Measurements from ENCODE around the gene KCTD18.
A peak's percentile ranks its signal among the peaks of the same experiment; 100 is the strongest.

Gene KCTD18

DNA sequence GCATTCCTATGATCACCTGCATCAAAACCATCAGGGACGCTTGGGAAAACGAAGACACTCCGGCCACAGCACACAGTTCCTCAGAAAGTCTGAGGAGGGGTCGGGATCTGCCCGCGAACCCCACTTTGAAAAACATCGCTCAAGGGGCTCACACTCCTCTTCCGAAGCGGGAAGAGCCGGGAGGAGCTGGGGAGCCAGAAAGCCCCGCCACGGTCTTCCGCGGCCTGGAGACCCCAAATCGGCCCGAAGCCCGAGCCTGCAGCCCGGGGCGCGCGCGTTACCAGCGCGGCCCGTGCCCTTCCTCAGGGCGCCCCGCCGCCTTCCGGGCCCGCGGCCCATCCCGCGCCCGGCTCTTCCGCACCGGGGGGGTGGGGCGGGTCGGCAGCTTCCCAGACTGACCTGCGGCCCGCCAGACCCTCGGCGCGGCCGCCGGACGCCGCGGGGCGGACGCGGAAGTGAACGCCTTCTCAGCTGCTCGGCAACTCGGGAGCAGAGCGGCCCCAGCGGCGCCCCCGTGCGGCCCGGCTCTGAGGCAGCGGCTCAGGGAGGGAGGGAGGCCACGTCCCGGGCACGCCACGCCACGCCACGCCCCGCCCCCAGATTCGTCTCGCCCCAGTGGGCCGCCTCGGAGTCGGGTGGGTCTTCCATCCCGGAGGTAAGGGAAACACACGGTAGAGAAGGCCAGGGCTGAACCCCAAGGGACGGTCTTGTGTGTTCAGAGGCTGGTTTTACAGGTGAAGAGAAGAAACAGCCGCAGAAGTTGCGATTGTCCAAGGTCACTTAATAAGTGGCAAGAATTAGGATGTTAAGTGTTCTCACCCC, at the start of gene KCTD18:
TSS of gene KCTD18 (minus strand) at position 457 of the 822 bp plus-strand sequence. CDS start 3,052 bp downstream, outside the sequence.
- peak; percentile 7 for DNase-seq

DNA sequence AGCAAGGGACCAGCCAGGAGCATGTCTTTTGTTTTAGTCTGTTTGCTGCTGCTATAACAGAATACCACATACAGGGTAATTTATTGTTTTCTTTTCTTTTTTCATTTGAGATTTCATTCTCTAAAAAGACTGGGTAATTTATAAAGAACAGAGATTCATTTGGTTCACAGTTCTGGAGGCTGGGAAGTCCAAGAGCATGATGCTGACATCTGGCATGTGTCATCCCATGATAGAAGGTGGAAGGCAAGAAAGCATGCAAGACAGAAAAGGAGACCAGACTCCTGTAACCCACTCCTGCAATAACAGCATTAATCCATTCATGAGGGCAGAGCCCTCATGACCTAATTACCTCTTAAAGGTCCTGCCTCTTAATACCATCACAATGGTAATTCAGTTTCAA, 30.9 kb upstream of the KCTD18 start:
- no peak for DNase-seq

DNA sequence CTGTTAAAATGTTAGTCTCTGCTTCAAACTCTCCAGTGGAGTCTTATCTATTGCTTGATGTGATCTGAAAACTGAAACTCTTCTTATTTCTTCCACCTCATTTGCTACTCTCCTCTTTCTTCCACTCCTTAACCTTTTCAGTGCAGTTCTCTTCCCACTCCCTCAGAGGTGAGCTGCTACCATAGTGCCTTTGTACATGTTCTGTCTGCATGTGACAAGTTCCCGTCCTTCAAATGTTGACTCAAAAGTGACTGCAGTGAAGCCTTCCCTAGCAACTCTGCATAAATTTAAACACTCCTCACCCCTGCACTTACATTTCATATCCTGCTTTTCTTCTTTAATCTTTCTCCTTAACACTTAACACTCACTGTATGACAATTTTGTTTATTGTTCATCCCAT, 28.3 kb upstream of the KCTD18 start:
- no peak for DNase-seq

DNA sequence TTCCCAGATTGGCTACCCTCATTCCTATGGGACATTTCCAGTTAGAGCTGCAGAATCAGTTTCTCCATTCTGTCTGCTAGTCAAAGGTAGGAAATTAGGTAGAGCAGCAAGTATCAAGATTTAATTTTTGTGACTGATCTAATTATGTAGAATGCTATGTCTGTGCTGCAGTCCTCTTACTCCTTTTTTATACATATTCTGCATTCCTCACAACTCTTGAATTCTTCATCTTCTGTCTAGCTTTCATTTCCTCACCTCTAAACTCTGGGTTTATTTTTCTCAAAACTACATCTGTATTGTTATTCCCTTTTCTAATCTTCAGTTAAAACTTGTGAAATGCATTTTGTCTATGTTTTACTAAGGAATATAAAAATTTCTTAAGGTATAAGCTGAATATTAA, 24.7 kb upstream of the KCTD18 start:
- no peak for DNase-seq

GRCh38 chr2:200533754-200534153, 23.9 kb upstream of the KCTD18 start:
- no peak for DNase-seq

GRCh38 chr2:200528228-200528627, 18.4 kb upstream of the KCTD18 start:
- no peak for DNase-seq

- peak; percentile 58 for DNase-seq
These were observed 16.2 kb upstream of the KCTD18 start, which contains the start of gene SGO2 for GRCh38 chr2:200525882-200526651. TSS of gene SGO2 (plus strand) at chr2:200526207. CDS start at chr2:200532976, 6,769 bp downstream.

DNA sequence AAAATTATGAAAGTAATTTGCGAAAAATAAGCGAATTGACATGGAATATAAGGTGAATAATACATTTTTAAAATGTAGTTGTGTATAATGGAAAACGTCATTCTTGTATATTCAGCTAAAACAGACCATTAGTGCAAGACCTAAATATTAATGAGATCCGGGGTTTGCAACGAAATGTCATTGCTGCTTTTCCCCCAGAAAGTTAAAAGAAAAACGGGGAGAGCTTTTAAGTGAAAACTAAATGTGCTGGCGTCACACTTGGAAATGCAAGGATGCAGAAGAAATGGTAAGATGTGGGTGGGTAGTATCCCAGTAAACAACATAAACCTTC, 15.6 kb upstream of the KCTD18 start:
- no peak for DNase-seq

GRCh38 chr2:200525066-200525465, 15.2 kb upstream of the KCTD18 start:
- DNase-seq: no peak

DNA sequence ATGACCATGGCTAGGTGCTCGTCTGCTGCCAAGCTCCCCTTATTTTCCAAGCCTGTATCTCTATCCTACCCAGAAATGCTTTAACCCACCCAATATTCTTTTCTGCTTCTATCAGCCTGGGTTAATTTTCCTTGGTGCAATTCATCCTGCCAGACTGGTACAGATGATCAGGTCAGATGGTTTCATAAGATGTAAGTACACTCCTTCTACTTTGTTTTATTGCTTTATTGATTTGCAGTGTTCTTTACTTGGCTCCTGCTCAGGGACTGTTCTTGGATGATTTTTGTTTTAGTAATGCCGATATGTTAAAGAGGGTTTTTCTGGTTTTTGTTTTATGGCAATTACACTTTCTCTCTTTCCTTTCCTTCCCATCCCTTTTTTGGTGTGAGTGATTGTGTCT, 13.7 kb upstream of the KCTD18 start:
- DNase-seq: no peak

- DNase-seq: no peak
These were observed 13.3 kb upstream of the KCTD18 start for GRCh38 chr2:200523158-200523557.

DNA sequence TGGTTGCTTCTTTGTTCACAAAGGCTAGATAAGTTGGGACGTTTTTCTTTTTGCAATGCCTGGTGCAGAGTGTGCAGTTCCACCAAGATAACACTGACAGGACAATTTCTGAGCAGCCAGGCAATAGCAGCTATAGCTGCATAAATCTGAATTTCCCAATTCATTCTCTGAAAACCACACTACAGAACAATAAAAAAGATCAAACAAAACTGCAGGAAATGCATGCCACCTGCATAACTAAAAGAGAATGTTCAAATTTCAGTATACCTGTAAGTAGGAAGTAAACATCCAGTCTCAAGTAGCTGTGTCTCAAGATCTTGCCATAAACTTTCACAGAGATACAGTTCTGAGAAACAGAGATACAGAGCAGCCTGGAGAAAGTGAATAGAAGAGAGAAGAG, 5.3 kb upstream of the KCTD18 start:
- DNase-seq: no peak

DNA sequence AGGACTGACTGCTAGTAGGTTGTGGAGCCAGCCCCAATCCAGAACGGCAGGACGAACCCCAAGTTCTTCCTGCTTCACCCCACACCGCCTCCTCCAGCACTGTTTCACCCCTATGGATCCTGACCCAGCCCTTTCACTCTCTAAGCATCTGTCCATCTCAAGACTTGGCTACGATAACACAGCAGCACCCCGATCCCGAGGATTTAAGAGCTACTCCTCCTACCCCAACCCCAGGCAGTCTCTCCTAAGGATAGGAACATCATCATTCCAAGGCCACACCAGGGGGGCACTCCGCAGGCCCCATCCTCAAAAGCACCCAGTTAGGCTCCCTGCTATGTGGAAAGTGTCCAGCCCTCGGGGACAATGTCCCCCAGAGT, 645 bp downstream of the KCTD18 start:
- DNase-seq: no peak

- no peak for DNase-seq
These were observed 2.7 kb downstream of the KCTD18 start for GRCh38 chr2:200507179-200507578.

- no peak for DNase-seq
These were observed 3.2 kb downstream of the KCTD18 start for GRCh38 chr2:200506679-200507078.

GRCh38 chr2:200502196-200502595, 7.7 kb downstream of the KCTD18 start:
- DNase-seq: no peak

GRCh38 chr2:200498402-200499162, 11.3 kb downstream of the KCTD18 start:
- no peak for DNase-seq

GRCh38 chr2:200496696-200497095, 13.2 kb downstream of the KCTD18 start:
- DNase-seq: no peak

GRCh38 chr2:200494048-200494447, 15.8 kb downstream of the KCTD18 start:
- no peak for DNase-seq

DNA sequence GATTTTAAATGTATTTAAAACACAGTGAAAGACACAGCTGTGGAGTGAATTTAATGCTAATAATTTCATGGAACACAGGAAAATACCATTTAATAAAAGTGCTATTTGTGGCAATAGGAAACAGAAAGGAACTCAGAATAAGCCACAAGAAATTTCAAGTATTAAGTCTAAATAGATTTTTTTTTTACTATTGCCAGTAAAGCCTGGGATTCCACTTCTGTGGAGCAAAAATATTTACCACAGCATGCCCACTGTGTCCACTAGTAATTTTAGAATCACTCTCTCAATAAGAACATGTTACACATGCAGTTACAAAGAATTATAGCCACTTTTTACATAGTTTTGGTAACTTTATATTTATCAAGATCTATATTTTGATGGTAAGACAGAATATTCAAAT, 17.2 kb downstream of the KCTD18 start:
- DNase-seq: no peak

GRCh38 chr2:200490001-200490400, 19.9 kb downstream of the KCTD18 start:
- DNase-seq: no peak

DNA sequence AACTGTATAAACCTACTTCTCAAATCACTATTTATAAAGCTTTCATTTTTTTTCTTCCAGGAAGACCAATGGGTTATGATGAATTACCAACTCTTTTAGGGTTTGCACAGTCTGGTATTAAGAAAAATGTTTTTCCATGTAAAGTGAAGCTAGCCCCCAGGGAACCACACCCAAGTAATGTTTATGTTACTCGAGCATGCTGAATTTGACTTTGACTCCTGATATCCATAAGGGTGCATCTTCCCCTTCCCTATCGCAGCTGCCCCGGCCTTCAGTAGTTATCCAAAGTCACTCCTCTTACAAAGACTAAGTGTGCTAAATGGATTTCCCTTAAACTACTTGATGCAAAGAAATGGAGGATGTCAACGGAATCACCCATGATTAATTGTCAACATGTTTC, 21.7 kb downstream of the KCTD18 start:
- no peak for DNase-seq

DNA sequence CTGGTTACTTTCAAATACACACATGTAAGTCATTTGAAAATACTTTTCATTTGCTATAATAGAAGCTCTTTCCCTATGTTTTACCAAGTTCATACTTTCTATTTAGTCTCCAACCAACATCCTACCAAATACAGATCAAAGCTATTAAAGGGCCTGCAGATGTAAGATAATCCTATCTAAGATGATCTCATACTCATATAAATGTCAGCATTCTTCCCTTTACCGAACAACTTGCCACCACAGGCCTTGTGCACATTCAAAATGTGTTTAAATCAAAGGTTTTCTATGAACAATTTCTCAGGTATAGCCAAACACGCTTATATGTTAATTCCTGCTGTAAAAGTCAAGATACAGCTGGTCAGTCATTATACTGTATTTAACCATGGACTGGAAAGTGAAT, 23.3 kb downstream of the KCTD18 start:
- DNase-seq: no peak

DNA sequence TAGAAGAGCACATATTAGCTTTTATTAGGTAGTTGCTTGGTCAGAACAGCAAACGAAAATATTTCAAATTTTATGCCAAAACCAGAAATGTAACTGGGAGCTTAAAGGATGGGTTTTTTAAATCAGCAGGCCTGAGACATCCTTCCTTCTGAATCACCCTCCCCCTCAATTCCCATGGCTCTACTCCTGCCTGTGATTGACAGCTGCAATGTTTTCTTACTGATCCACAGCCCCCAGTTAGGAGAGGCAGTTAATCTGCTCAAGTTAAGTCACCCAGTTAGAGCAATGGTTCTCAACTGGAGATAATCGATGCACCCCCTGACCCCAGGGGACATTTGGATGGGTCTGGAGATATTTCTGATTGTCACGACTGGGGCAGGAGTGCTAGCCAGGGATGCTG, 24.9 kb downstream of the KCTD18 start:
- DNase-seq: no peak
